ENCODE measurements around the gene NFIB.

Gene NFIB

GRCh38 chr9:14156046-14156445, 157.9 kb downstream of the NFIB start:
- Mint-ChIP-seq H3K4me3 (no peak overlapping the region), H3K36me3 (no peaks in the 10 kb centered on the region), H3K27ac (no peak overlapping the region), H3K9me3 (no peaks in the 10 kb centered on the region), H3K4me1 (no peaks in the 10 kb centered on the region), H3K27me3 (no peaks in the 10 kb centered on the region)
- ATAC-seq, result no peak

- no peak for ATAC-seq
- Mint-ChIP-seq H3K9me3 (no peaks in the 10 kb centered on the region), H3K36me3 (no peaks in the 10 kb centered on the region), H3K27ac (no peak overlapping the region), H3K27me3 (no peaks in the 10 kb centered on the region), H3K4me1 (no peaks in the 10 kb centered on the region), H3K4me3 (no peak overlapping the region)
These were observed 158.7 kb downstream of the NFIB start for GRCh38 chr9:14155237-14155636.

DNA sequence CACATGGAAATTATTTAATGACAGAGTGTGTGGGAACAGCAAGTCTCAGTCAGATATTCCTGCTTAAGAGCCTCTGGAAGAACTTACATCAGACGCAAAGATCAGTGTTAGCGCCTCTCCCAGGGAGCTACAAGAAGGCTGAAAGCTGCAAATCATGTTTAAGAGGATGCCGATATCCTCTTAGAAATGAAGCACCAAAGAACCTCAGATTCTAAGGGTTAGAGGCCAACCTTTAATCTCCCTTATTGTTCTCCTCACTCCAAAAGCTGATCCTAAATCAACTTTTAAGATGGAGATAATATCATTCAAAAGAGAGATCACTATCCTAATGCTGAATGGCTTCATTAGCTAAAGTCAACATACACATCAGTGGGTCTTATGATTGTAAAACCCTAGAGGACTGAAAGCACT, 160.6 kb downstream of the NFIB start:
- no peak overlapping the region for H3K4me3 Mint-ChIP-seq
- no peak for ATAC-seq
- no peaks in the 10 kb centered on the region for H3K4me1 Mint-ChIP-seq
- H3K27ac Mint-ChIP-seq, result no peak overlapping the region
- no peaks in the 10 kb centered on the region for H3K9me3 Mint-ChIP-seq
- H3K27me3 Mint-ChIP-seq, result no peaks in the 10 kb centered on the region
- no peaks in the 10 kb centered on the region for H3K36me3 Mint-ChIP-seq

DNA sequence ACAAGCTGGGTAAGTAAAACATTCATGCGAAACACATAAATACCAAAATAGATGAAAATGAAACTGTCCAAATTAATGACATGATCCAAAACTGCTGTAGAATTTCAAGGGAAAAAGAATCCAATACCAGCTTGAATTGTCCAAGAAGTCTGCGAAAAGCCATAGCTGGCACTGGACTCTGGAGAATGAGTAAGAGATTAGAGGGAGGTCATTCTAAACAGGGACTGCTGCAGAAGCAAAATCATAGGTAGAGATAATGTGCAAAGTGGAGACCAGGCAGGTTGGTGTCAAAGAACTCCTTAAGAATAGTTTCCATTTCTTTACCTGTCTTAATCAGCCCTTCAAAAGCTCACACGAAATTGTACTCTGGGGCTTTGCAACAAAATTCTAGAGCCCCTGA, 162.5 kb downstream of the NFIB start:
- no peak for ATAC-seq
- Mint-ChIP-seq H3K9me3 (no peaks in the 10 kb centered on the region), H3K27me3 (no peaks in the 10 kb centered on the region), H3K4me3 (no peak overlapping the region), H3K27ac (no peak overlapping the region), H3K4me1 (no peaks in the 10 kb centered on the region), H3K36me3 (no peaks in the 10 kb centered on the region)

- no peaks in the 10 kb centered on the region for H3K9me3 Mint-ChIP-seq
- H3K4me1 Mint-ChIP-seq, result no peaks in the 10 kb centered on the region
- ATAC-seq, result no peak
These were observed 165.3 kb downstream of the NFIB start for GRCh38 chr9:14148501-14149103.

GRCh38 chr9:14147738-14148137, 166.2 kb downstream of the NFIB start:
- Mint-ChIP-seq H3K4me3 (no peak overlapping the region), H3K27me3 (no peaks in the 10 kb centered on the region), H3K9me3 (no peaks in the 10 kb centered on the region), H3K27ac (no peak overlapping the region), H3K36me3 (no peaks in the 10 kb centered on the region), H3K4me1 (no peaks in the 10 kb centered on the region)
- no peak for ATAC-seq

More at GRCh38 chr9:14148501-14149103, 165.3 kb downstream of the NFIB start:
- Mint-ChIP-seq H3K27me3 (no peaks in the 10 kb centered on the region), H3K36me3 (no peaks in the 10 kb centered on the region), H3K4me3 (no peak overlapping the region), H3K27ac (no peak overlapping the region)

- Mint-ChIP-seq H3K4me1 (no peaks in the 10 kb centered on the region), H3K4me3 (no peak overlapping the region), H3K36me3 (no peaks in the 10 kb centered on the region), H3K9me3 (peaks cover 3% of the 10 kb centered on the region), H3K27me3 (no peaks in the 10 kb centered on the region), H3K27ac (no peak overlapping the region)
- ATAC-seq, result no peak
These were observed 167.6 kb downstream of the NFIB start for GRCh38 chr9:14146201-14146874.

GRCh38 chr9:14144215-14144614, 169.7 kb downstream of the NFIB start:
- peaks cover 3% of the 10 kb centered on the region for H3K9me3 Mint-ChIP-seq
- H3K36me3 Mint-ChIP-seq, result no peaks in the 10 kb centered on the region
- H3K4me3 Mint-ChIP-seq, result no peak overlapping the region
- no peak for ATAC-seq
- H3K4me1 Mint-ChIP-seq, result no peaks in the 10 kb centered on the region
- H3K27me3 Mint-ChIP-seq, result no peaks in the 10 kb centered on the region
- H3K27ac Mint-ChIP-seq, result no peak overlapping the region

DNA sequence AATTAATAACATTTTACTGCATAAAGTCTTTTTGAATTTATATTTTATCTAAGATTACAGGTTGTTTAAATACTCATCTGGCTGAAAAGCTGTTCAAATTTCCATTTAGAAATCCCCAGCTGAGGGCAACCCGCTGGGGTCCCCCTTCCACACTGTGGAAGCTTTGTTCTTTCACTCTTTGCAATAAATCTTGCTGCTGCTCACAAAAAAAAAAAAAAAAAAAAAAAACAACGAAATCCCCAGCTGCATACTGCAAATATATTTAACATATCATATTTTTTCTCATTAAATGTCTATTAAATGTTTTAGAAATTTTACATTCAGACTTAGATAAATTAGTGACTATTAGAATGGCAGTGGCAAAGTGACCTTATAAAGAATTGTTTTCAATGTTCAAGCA, 172.2 kb downstream of the NFIB start:
- peaks cover 3% of the 10 kb centered on the region for H3K9me3 Mint-ChIP-seq
- H3K27me3 Mint-ChIP-seq, result no peaks in the 10 kb centered on the region
- H3K36me3 Mint-ChIP-seq, result no peaks in the 10 kb centered on the region
- ATAC-seq, result no peak
- H3K27ac Mint-ChIP-seq, result no peak overlapping the region
- H3K4me1 Mint-ChIP-seq, result no peaks in the 10 kb centered on the region
- H3K4me3 Mint-ChIP-seq, result no peak overlapping the region

DNA sequence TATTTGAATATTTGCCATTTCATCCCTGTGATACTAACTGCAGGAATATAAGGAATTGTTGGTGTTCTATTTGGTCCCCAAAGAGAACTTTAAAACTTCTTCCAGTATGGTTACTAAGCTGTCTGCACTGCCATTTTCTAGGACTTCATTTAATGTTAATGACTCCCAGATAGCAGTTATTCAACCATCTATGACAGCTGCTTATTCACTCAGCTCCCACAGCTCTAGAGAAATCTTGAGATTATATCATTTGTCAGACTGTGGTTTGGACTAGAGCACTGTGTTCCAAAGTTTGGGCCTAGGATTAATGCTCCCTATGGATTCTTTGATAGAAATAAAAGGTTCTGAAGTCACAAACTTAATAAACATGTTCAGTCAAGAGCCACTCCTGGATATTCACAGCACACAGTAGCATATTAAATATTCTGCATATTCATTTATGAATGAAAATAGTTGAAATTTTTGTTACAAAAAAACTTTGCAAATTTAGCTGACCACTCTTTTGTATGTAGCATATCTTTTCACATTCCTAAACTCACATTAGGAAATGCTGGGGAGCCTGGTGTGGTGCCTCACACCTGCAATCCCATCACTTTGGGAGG, 173.7 kb downstream of the NFIB start:
- no peak for ATAC-seq
- no peaks in the 10 kb centered on the region for H3K36me3 Mint-ChIP-seq
- H3K27ac Mint-ChIP-seq, result no peak overlapping the region
- H3K4me1 Mint-ChIP-seq, result no peaks in the 10 kb centered on the region
- H3K9me3 Mint-ChIP-seq, result peaks cover 3% of the 10 kb centered on the region
- H3K27me3 Mint-ChIP-seq, result no peaks in the 10 kb centered on the region
- H3K4me3 Mint-ChIP-seq, result no peak overlapping the region

- no peaks in the 10 kb centered on the region for H3K27me3 Mint-ChIP-seq
- H3K27ac Mint-ChIP-seq, result no peak overlapping the region
- H3K4me3 Mint-ChIP-seq, result no peak overlapping the region
- H3K36me3 Mint-ChIP-seq, result no peaks in the 10 kb centered on the region
- H3K9me3 Mint-ChIP-seq, result peaks cover 3% of the 10 kb centered on the region
- no peak for ATAC-seq
- H3K4me1 Mint-ChIP-seq, result no peaks in the 10 kb centered on the region
These were observed 174.7 kb downstream of the NFIB start for GRCh38 chr9:14139287-14139686.

GRCh38 chr9:14136646-14137370, 177.1 kb downstream of the NFIB start:
- Mint-ChIP-seq H3K9me3 (no peaks in the 10 kb centered on the region), H3K27me3 (no peaks in the 10 kb centered on the region), H3K27ac (no peak overlapping the region), H3K4me1 (no peaks in the 10 kb centered on the region), H3K4me3 (no peak overlapping the region), H3K36me3 (no peaks in the 10 kb centered on the region)
- ATAC-seq, result no peak

GRCh38 chr9:14136047-14136635, 177.8 kb downstream of the NFIB start:
- no peaks in the 10 kb centered on the region for H3K4me1 Mint-ChIP-seq
- H3K36me3 Mint-ChIP-seq, result no peaks in the 10 kb centered on the region
- H3K4me3 Mint-ChIP-seq, result no peak overlapping the region
- H3K9me3 Mint-ChIP-seq, result no peaks in the 10 kb centered on the region
- H3K27me3 Mint-ChIP-seq, result no peaks in the 10 kb centered on the region
- no peak for ATAC-seq
- no peak overlapping the region for H3K27ac Mint-ChIP-seq

DNA sequence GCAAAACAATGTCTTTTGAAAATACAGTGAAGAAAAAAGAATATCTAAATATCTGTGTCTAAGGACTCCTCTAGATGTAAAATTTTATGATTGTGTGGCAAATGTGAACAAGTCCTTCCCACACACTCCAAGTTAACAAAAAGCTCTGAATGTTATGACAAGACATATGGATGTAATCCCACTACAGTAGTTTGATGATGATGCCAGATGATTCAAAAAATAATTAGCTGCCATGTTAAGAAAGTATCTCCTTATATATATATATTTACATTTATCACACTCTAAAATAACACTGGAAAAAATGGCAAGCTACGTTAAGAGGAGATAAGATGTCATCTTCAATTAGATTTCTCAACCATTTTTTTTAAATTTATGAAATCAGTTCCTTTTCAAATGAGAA, 178.5 kb downstream of the NFIB start:
- ATAC-seq, result no peak
- Mint-ChIP-seq H3K4me1 (no peaks in the 10 kb centered on the region), H3K4me3 (no peak overlapping the region), H3K27me3 (no peaks in the 10 kb centered on the region), H3K36me3 (no peaks in the 10 kb centered on the region), H3K27ac (no peak overlapping the region), H3K9me3 (no peaks in the 10 kb centered on the region)

- no peaks in the 10 kb centered on the region for H3K4me1 Mint-ChIP-seq
- no peak overlapping the region for H3K4me3 Mint-ChIP-seq
- H3K9me3 Mint-ChIP-seq, result no peaks in the 10 kb centered on the region
- no peaks in the 10 kb centered on the region for H3K27me3 Mint-ChIP-seq
- H3K36me3 Mint-ChIP-seq, result no peaks in the 10 kb centered on the region
- no peak overlapping the region for H3K27ac Mint-ChIP-seq
- no peak for ATAC-seq
These were observed 180.5 kb downstream of the NFIB start for GRCh38 chr9:14133394-14133793.
